Body of pancreas (tissue), 4 donors: ENCODE results near the gene HLF.

Experiments used
- CTCF ChIP-seq, 7 experiments: fragments of 450-650 bp in 4 of 7; fragments of 200-600 bp in 3 of 7; sonication (generic) in 3 of 7; IDR thresholded peaks; one replicate each; pipeline ENCODE4 v1.5.1; 2016 to 2019; ENCODE audit warnings: antibody characterized with exemption in 7 of 7
- POLR2A ChIP-seq, 3 donors: fragments of 450-650 bp; IDR thresholded peaks; one replicate each; pipeline ENCODE4 v1.6.1; 2016; ENCODE audit warnings: antibody characterized with exemption in 3 of 3, mild to moderate bottlenecking in 2 of 3

- peak in 1 of 3 donors; percentile 0 for TF ChIP-seq POLR2A (IDR thresholded peaks at IDR 0.05)
- TF ChIP-seq CTCF (IDR thresholded peaks at IDR 0.05): no peak
Measured at GRCh38 chr17:55265311-55266021, 706 bp downstream of the HLF start.
